ENCODE measurements around the gene RLBP1. TPM values are rescaled to one million over a fixed set of nuclear protein-coding genes. Genes with fewer than 3 reads are reported as not detected.

The RLBP1 gene
- total and polyA plus RNA-seq, 2 of the 4 experiments (the other 2 are of a cell fraction): not detected

DNA sequence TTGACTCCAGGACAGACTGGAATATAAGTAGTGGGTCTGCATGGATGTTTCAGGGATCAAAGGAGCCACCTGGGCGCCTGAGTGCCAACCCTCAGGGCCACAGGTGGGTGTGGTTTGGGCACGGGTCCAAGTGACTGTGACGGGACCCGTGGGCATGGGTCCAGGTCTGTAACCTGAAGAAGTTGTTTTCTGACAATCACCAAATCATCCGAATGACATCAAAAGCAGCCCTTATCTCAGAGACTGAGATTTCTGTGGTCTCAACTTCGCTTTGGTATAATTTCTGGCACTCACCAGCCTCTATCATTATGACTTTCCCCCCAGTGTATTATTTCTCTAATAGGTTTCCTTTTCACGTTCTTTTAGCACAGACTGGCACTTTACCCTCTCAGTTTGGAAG, 24.4 kb downstream of the RLBP1 start:
- Histone ChIP-seq H2BK120ac (ENCODE audit: low read depth, low read length) (no peak overlapping the region), H4K5ac (ENCODE audit: low read depth, low read length) (no peak overlapping the region), H3K79me1 (ENCODE audit: low read depth in 1 of 2, low read length in 2 of 2) (no peaks in the 10 kb centered on the region), H2AK9ac (replicated peaks; ENCODE audit: low read depth, low read length, poor library complexity) (no peak overlapping the region), H3K56ac (ENCODE audit: extremely low read depth, insufficient read depth, low read length) (no peak overlapping the region), H4K8ac (ENCODE audit: low read depth in 2 of 2, low read length in 2 of 2) (no peak overlapping the region), H3K18ac (ENCODE audit: low read depth, low read length) (no peak overlapping the region), H2BK20ac (ENCODE audit: low read depth, low read length) (no peak overlapping the region), H2BK5ac (ENCODE audit: low read depth, low read length, poor library complexity, severe bottlenecking) (no peak overlapping the region), H2AK5ac (ENCODE audit: low read depth, low read length) (no peak overlapping the region), H3K27ac (ENCODE audit: insufficient read depth, low read length) (no peak overlapping the region), H3K9me3 (ENCODE audit: control insufficient read depth, insufficient read depth, low read length) (no peaks in the 10 kb centered on the region), H3K9ac (ENCODE audit: low read depth, low read length) (no peak overlapping the region), H3K27me3 (ENCODE audit: control insufficient read depth, insufficient read depth, low read length) (no peaks in the 10 kb centered on the region), H4K20me1 (ENCODE audit: insufficient read depth, low read length) (no peaks in the 10 kb centered on the region), H3K36me3 (ENCODE audit: control insufficient read depth, insufficient read depth, low read length) (peaks cover 27% of the 10 kb centered on the region), H3K4me1 (ENCODE audit: control insufficient read depth, insufficient read depth, low read length) (peaks cover 9% of the 10 kb centered on the region), H2AFZ (replicated peaks; ENCODE audit: low read length, poor library complexity) (no peak overlapping the region), H3K4me3 (ENCODE audit: insufficient read depth, low read depth, low read length) (no peak overlapping the region), H3K23ac (ENCODE audit: low read depth, low read length) (no peak overlapping the region), H3K4ac (ENCODE audit: low read depth, low read length) (no peak overlapping the region), H3K4me2 (ENCODE audit: low read depth, low read length) (no peak overlapping the region), H3K9me1 (ENCODE audit: insufficient read depth, low read length) (0 out of 2 replicates have a peak, but pooled peaks cover 2% of the 10 kb centered on the region), H4K91ac (ENCODE audit: insufficient read depth, low read depth, low read length) (no peak overlapping the region), H3K14ac (replicated peaks; ENCODE audit: low read depth, low read length) (no peak overlapping the region), H2BK15ac (ENCODE audit: low read depth, low read length) (no peak overlapping the region)
- in situ Hi-C loops (cut with MboI; ENCODE audit: low sequenced_read_pairs) (no loop called here), intact Hi-C loops (cut with micrococcal nuclease) (no loop called here), dilution Hi-C loops (cut with HindIII; ENCODE audit: low sequenced_read_pairs, unreplicated experiment) (no loop called here)
- WGBS, 2 experiments (ENCODE audit: extremely low coverage in 2 of 2, insufficient read length in 1 of 2): 93% methylated on average over 2 of the region's 7 CpGs; no CpG with 5 or more reads in 1 of the 2 experiments
- ATAC-seq (ENCODE audit: low read depth) (no peak), DNase-seq (no peak)
- ChIA-PET CTCF (no interaction called here), POLR2A (ENCODE audit: unreplicated experiment) (no interaction called here)
- no TSS peak for BruUV-seq (replicated peaks)
- TF ChIP-seq, protein P1, sequence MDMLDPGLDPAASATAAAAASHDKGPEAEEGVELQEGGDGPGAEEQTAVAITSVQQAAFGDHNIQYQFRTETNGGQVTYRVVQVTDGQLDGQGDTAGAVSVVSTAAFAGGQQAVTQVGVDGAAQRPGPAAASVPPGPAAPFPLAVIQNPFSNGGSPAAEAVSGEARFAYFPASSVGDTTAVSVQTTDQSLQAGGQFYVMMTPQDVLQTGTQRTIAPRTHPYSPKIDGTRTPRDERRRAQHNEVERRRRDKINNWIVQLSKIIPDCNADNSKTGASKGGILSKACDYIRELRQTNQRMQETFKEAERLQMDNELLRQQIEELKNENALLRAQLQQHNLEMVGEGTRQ (IDR thresholded peaks at IDR 0.05; ENCODE audit: low read depth, low read length): no peak
- TF ChIP-seq, protein P2, sequence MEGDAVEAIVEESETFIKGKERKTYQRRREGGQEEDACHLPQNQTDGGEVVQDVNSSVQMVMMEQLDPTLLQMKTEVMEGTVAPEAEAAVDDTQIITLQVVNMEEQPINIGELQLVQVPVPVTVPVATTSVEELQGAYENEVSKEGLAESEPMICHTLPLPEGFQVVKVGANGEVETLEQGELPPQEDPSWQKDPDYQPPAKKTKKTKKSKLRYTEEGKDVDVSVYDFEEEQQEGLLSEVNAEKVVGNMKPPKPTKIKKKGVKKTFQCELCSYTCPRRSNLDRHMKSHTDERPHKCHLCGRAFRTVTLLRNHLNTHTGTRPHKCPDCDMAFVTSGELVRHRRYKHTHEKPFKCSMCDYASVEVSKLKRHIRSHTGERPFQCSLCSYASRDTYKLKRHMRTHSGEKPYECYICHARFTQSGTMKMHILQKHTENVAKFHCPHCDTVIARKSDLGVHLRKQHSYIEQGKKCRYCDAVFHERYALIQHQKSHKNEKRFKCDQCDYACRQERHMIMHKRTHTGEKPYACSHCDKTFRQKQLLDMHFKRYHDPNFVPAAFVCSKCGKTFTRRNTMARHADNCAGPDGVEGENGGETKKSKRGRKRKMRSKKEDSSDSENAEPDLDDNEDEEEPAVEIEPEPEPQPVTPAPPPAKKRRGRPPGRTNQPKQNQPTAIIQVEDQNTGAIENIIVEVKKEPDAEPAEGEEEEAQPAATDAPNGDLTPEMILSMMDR (conservative IDR thresholded peaks at IDR 0.05; ENCODE audit: low read depth, low read length): no peak
- no peak for TF ChIP-seq MXI1 (IDR thresholded peaks at IDR 0.05; ENCODE audit: borderline replicate concordance, low read depth, low read length)
- no peak for TF ChIP-seq FOS (IDR thresholded peaks at IDR 0.05; ENCODE audit: low read depth, low read length)
- no peak for TF ChIP-seq BHLHE40 (IDR thresholded peaks at IDR 0.05; ENCODE audit: low read depth, low read length)
- no peak for TF ChIP-seq RCOR1 (IDR thresholded peaks at IDR 0.05; ENCODE audit: insufficient replicate concordance, low read length)
- no peak for TF ChIP-seq RAD21 (IDR thresholded peaks at IDR 0.05; ENCODE audit: low read length)
- no peak for TF ChIP-seq RFX5 (IDR thresholded peaks at IDR 0.05; ENCODE audit: low read depth, low read length)
- TF ChIP-seq MAFK (IDR thresholded peaks at IDR 0.05; ENCODE audit: low read depth, low read length): no peak
- no peak for TF ChIP-seq POLR2A (IDR thresholded peaks at IDR 0.05; ENCODE audit: low read depth, low read length)
- TF ChIP-seq SMC3 (IDR thresholded peaks at IDR 0.05; ENCODE audit: low read depth, low read length): no peak
- no peak for TF ChIP-seq MAZ (IDR thresholded peaks at IDR 0.05; ENCODE audit: borderline replicate concordance, low read depth, low read length)
- TF ChIP-seq, protein P3, sequence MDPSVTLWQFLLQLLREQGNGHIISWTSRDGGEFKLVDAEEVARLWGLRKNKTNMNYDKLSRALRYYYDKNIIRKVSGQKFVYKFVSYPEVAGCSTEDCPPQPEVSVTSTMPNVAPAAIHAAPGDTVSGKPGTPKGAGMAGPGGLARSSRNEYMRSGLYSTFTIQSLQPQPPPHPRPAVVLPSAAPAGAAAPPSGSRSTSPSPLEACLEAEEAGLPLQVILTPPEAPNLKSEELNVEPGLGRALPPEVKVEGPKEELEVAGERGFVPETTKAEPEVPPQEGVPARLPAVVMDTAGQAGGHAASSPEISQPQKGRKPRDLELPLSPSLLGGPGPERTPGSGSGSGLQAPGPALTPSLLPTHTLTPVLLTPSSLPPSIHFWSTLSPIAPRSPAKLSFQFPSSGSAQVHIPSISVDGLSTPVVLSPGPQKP (IDR thresholded peaks at IDR 0.05; ENCODE audit: borderline replicate concordance, low read depth, low read length): no peak
- no peak for TF ChIP-seq CEBPB (IDR thresholded peaks at IDR 0.05; ENCODE audit: low read depth, low read length)
- no peak for TF ChIP-seq NFE2L2 (IDR thresholded peaks at IDR 0.05; ENCODE audit: low read depth, low read length)
- TF ChIP-seq CHD1 (IDR thresholded peaks at IDR 0.05; ENCODE audit: low read depth, low read length): no peak
